NCI-H2171 (cell line): Measurements from ENCODE around the gene VILL.
A peak's percentile ranks its signal among the peaks of the same experiment; 100 is the strongest.
"Not testable (repeated sequence)": the region's sequence is repeated elsewhere in the genome, so short reads cannot be mapped to it uniquely, and the experiment has no call there.

Experiments used
- DNase-seq: peaks from one replicate; lab custom pipeline; 2025; lab: John Stamatoyannopoulos, UW

Gene VILL

GRCh38 chr3:37963635-37964034 is 27.0 kb upstream of the VILL start:
- DNase-seq: no peak

GRCh38 chr3:37964146-37964545 is 26.4 kb upstream of the VILL start:
- DNase-seq: no peak

- DNase-seq: no peak
Observed at GRCh38 chr3:37964716-37965115, 25.9 kb upstream of the VILL start.

- no peak for DNase-seq
Observed at GRCh38 chr3:37967260-37967881, 23.2 kb upstream of the VILL start.

GRCh38 chr3:37968199-37968598 is 22.4 kb upstream of the VILL start:
- DNase-seq: no peak

GRCh38 chr3:37968813-37969595 is 21.6 kb upstream of the VILL start:
- no peak for DNase-seq

GRCh38 chr3:37969596-37970100 is 20.9 kb upstream of the VILL start:
- no peak for DNase-seq

GRCh38 chr3:37970802-37971201 is 19.8 kb upstream of the VILL start:
- no peak for DNase-seq

GRCh38 chr3:37971467-37971866 is 19.1 kb upstream of the VILL start:
- no peak for DNase-seq

GRCh38 chr3:37972056-37972455 is 18.5 kb upstream of the VILL start:
- DNase-seq: not testable (repeated sequence)

GRCh38 chr3:37973246-37974054 is 17.1 kb upstream of the VILL start:
- peak; percentile 69 for DNase-seq

- no peak for DNase-seq
Observed at GRCh38 chr3:37974121-37975083, 16.2 kb upstream of the VILL start.

- no peak for DNase-seq
Observed at GRCh38 chr3:37979541-37980461, 10.8 kb upstream of the VILL start.

- no peak for DNase-seq
Observed at GRCh38 chr3:37980462-37981347, 9.9 kb upstream of the VILL start.

GRCh38 chr3:37981348-37981664 is 9.3 kb upstream of the VILL start:
- no peak for DNase-seq

- no peak for DNase-seq
Observed at GRCh38 chr3:37982331-37982730, 8.3 kb upstream of the VILL start.

GRCh38 chr3:37984051-37984450 is 6.5 kb upstream of the VILL start:
- DNase-seq: no peak

GRCh38 chr3:37984596-37984995 is 6.0 kb upstream of the VILL start:
- no peak for DNase-seq

- no peak for DNase-seq
Observed at GRCh38 chr3:37985637-37986320, 4.8 kb upstream of the VILL start.
